IMR-90 (cell line): ENCODE results near the gene NCKAP5. TPM values are rescaled to one million over a fixed set of nuclear protein-coding genes. Genes with fewer than 3 reads are reported as not detected.

Experiments used
- ATAC-seq: fragments of 200-7000 bp; cut with Tn5 transposase; 2 replicates; pipeline ENCODE4 v1.9.1; 2020; ENCODE audit warnings: low read depth, mild to moderate bottlenecking, moderate library complexity
- BruUV-seq: library from RNA; stranded (reverse); fragments of 400-500 nt; replicated peaks from 2 replicates; lab custom pipeline; 2021; lab: Mats Ljungman, UMichigan
- CTCF ChIA-PET: fragments of 300-600 bp; formaldehyde crosslinking; extraction: SDS; loops from one replicate; lab custom pipeline; 2021; ENCODE audit warnings: antibody characterized with exemption; lab: Yijun Ruan, JAX
- POLR2A ChIA-PET: fragments of 300-600 bp; sonication (Branson Sonifier 250); formaldehyde crosslinking; loops from one replicate; lab custom pipeline; 2022; ENCODE audit warnings: antibody characterized with exemption; ENCODE audit not compliant: unreplicated experiment; lab: Charles Lee
- DNase-seq: peaks from one replicate; pipeline ENCODE4 v3.0.0; 2013
- H2AFZ ChIP-seq: replicated peaks from 2 replicates; pipeline ENCODE3; 2013; ENCODE audit warnings: low read length, mild to moderate bottlenecking; ENCODE audit not compliant: poor library complexity
- H2AK5ac ChIP-seq: 2 replicates; pipeline ENCODE4 v1.6.1; 2013; ENCODE audit warnings: low read depth, low read length, inconsistent platforms
- H2AK9ac ChIP-seq: replicated peaks from 2 replicates; pipeline ENCODE3; 2013; ENCODE audit warnings: mild to moderate bottlenecking, low read depth, low read length, moderate library complexity; ENCODE audit not compliant: poor library complexity
- H2BK120ac ChIP-seq: 2 replicates; pipeline ENCODE4 v1.6.1; 2013; ENCODE audit warnings: low read depth, low read length, inconsistent platforms
- H2BK15ac ChIP-seq: 3 replicates; pipeline ENCODE4 v1.6.1; 2013; ENCODE audit warnings: low read depth, low read length, inconsistent platforms
- H2BK20ac ChIP-seq: 2 replicates; pipeline ENCODE4 v1.6.1; 2013; ENCODE audit warnings: low read depth, mild to moderate bottlenecking, inconsistent platforms, low read length, moderate library complexity
- H2BK5ac ChIP-seq: 2 replicates; pipeline ENCODE4 v1.6.1; 2013; ENCODE audit warnings: mild to moderate bottlenecking, low read depth, low read length, inconsistent platforms; ENCODE audit not compliant: poor library complexity, severe bottlenecking
- H3K14ac ChIP-seq: replicated peaks from 2 replicates; pipeline ENCODE4 v1.6.1; 2013; ENCODE audit warnings: low read depth, low read length, inconsistent platforms
- H3K18ac ChIP-seq: 2 replicates; pipeline ENCODE4 v1.6.1; 2013; ENCODE audit warnings: low read depth, low read length, control low read depth
- H3K23ac ChIP-seq: 2 replicates; pipeline ENCODE4 v1.6.1; 2013; ENCODE audit warnings: low read depth, low read length, inconsistent platforms
- H3K27ac ChIP-seq: 2 replicates; pipeline ENCODE4 v1.5.1; 2013; ENCODE audit warnings: mild to moderate bottlenecking, control low read depth, low read length; ENCODE audit not compliant: insufficient read depth
- H3K27me3 ChIP-seq: 2 replicates; pipeline ENCODE4 v1.6.1; 2013; ENCODE audit warnings: low read length; ENCODE audit not compliant: control insufficient read depth, insufficient read depth
- H3K36me3 ChIP-seq: 2 replicates; pipeline ENCODE4 v1.6.1; 2013; ENCODE audit warnings: low read length, mixed read lengths; ENCODE audit not compliant: control insufficient read depth, insufficient read depth
- H3K4ac ChIP-seq: 2 replicates; pipeline ENCODE4 v1.6.1; 2013; ENCODE audit warnings: low read depth, low read length, inconsistent platforms
- H3K4me1 ChIP-seq: 2 replicates; pipeline ENCODE4 v1.6.1; 2013; ENCODE audit warnings: low read length, mixed read lengths; ENCODE audit not compliant: control insufficient read depth, insufficient read depth
- H3K4me2 ChIP-seq: 2 replicates; pipeline ENCODE4 v1.6.1; 2013; ENCODE audit warnings: low read depth, mild to moderate bottlenecking, control low read depth, low read length, moderate library complexity
- H3K4me3 ChIP-seq: 2 replicates; pipeline ENCODE4 v1.5.1; 2013; ENCODE audit warnings: low read depth, mild to moderate bottlenecking, control low read depth, low read length, moderate library complexity; ENCODE audit not compliant: insufficient read depth
- H3K56ac ChIP-seq: 2 replicates; pipeline ENCODE4 v1.6.1; 2013; ENCODE audit warnings: low read length, inconsistent platforms; ENCODE audit not compliant: insufficient read depth; ENCODE audit errors: extremely low read depth
- H3K79me1 ChIP-seq, 2 experiments: 2 replicates each; pipeline ENCODE4 v1.6.1; 2013; ENCODE audit warnings: low read length in 2 of 2, inconsistent platforms in 1 of 2, low read depth in 1 of 2
- H3K9ac ChIP-seq: 2 replicates; pipeline ENCODE4 v1.6.1; 2013; ENCODE audit warnings: low read depth, low read length, control low read depth
- H3K9me1 ChIP-seq: 2 replicates; pipeline ENCODE4 v1.6.1; 2013; ENCODE audit warnings: low read length, inconsistent platforms; ENCODE audit not compliant: insufficient read depth
- H3K9me3 ChIP-seq: 2 replicates; pipeline ENCODE4 v1.6.1; 2013; ENCODE audit warnings: low read length; ENCODE audit not compliant: control insufficient read depth, insufficient read depth
- H4K20me1 ChIP-seq: 2 replicates; pipeline ENCODE4 v1.6.1; 2013; ENCODE audit warnings: low read length, inconsistent platforms; ENCODE audit not compliant: insufficient read depth
- H4K5ac ChIP-seq: 2 replicates; pipeline ENCODE4 v1.6.1; 2013; ENCODE audit warnings: mild to moderate bottlenecking, low read depth, low read length, control low read depth
- H4K8ac ChIP-seq, 2 experiments: 2 replicates each; pipeline ENCODE4 v1.6.1; 2013; ENCODE audit warnings: low read depth in 2 of 2, low read length in 2 of 2, control low read depth in 1 of 2, inconsistent platforms in 1 of 2
- H4K91ac ChIP-seq: 2 replicates; pipeline ENCODE4 v1.6.1; 2013; ENCODE audit warnings: low read depth, low read length, inconsistent platforms; ENCODE audit not compliant: insufficient read depth
- ELK1 ChIP-seq: fragments of 150-350 bp; IDR thresholded peaks from 2 replicates; pipeline ENCODE4 v1.6.1; 2016; ENCODE audit warnings: low read depth, mild to moderate bottlenecking, low read length, moderate library complexity, borderline replicate concordance
- MAFK ChIP-seq: IDR thresholded peaks from 2 replicates; pipeline ENCODE4 v1.6.1; 2012; ENCODE audit warnings: low read depth, low read length, improper control_type of control experiment
- WGBS, 2 experiments: methylation state at CpG; one replicate each; pipeline versions ENCODE4 v1.1.5 to v1.1.7; 2013; ENCODE audit warnings: missing lambda C conversion rate in 2 of 2; ENCODE audit not compliant: insufficient read length in 1 of 2; ENCODE audit errors: extremely low coverage in 2 of 2; 5-methylcytosine and 5-hydroxymethylcytosine counted together
- dilution Hi-C: fragments of 300-500 bp; cut with HindIII; formaldehyde crosslinking; loops from one replicate; pipeline ENCODE4 v1.14.3; 2018; ENCODE audit warnings: low sequenced_read_pairs; ENCODE audit not compliant: unreplicated experiment
- in situ Hi-C: fragments of 300-500 bp; cut with MboI; formaldehyde crosslinking; loops from 3 replicates; pipeline ENCODE4 v1.14.3; 2019; ENCODE audit warnings: low sequenced_read_pairs, inconsistent platforms, mixed read lengths
- intact Hi-C: fragments of 100-400 bp; cut with micrococcal nuclease; formaldehyde crosslinking; loops from 2 replicates; pipeline ENCODE4 v1.10.0; 2022
- polyA plus RNA-seq, 3 experiments: library from polyadenylated mRNA; depleted of rRNA; stranded (reverse); fragments of >200 nt; gene quantifications; 2 replicates each; pipeline ENCODE4 v1.2.3, GENCODE V29; 2012; ENCODE audit warnings: low replicate concordance in 1 of 3
- total RNA-seq: library from RNA; depleted of rRNA; stranded (reverse); fragments of >200 nt; gene quantifications from 2 replicates; pipeline ENCODE4 v1.2.3, GENCODE V29; 2012

Gene NCKAP5
- total and polyA plus RNA-seq, 2 of the 4 experiments (the other 2 are of a cell fraction) = 2.7 to 3.9 TPM

GRCh38 chr2:132736059-132736458 lies 832.2 kb downstream of the NCKAP5 start:
- TF ChIP-seq ELK1 (no peak), MAFK (peak; percentile 59)

More at GRCh38 chr2:132736059-132736458, 832.2 kb downstream of the NCKAP5 start:
- Histone ChIP-seq H3K18ac (no peak overlapping the region), H4K5ac (no peak overlapping the region), H2AK5ac (no peak overlapping the region), H2BK15ac (no peak overlapping the region), H3K9me1 (no peaks in the 10 kb centered on the region; the same call in 1 of the 2 replicates), H4K20me1 (no peaks in the 10 kb centered on the region), H3K36me3 (peaks cover 5% of the 10 kb centered on the region; the same call in 1 of the 2 replicates), H3K9me3 (no peaks in the 10 kb centered on the region), H3K56ac (no peak overlapping the region), H4K91ac (no peak overlapping the region), H3K27ac (no peak overlapping the region), H3K23ac (no peak overlapping the region), H3K79me1 (0 out of 4 replicates have a peak, but pooled peaks cover 0 to 3% of the 10 kb centered on the region in 2 experiments), H3K27me3 (no peaks in the 10 kb centered on the region), H2BK120ac (no peak overlapping the region), H3K4me1 (0 out of 2 replicates have a peak, but pooled peaks cover 3% of the 10 kb centered on the region), H3K4ac (no peak overlapping the region), H4K8ac (no peak overlapping the region), H2BK5ac (no peak overlapping the region), H3K9ac (no peak overlapping the region), H3K4me3 (no peak overlapping the region), H2AFZ (no peak overlapping the region), H2AK9ac (no peak overlapping the region), H3K14ac (no peak overlapping the region), H2BK20ac (no peak overlapping the region), H3K4me2 (no peak overlapping the region)
- intact Hi-C loops (no loop called here), in situ Hi-C loops (no loop called here), dilution Hi-C loops (no loop called here)
- DNase-seq = no peak
- no CpG with 5 or more reads among the region's 1 CpG for WGBS, 2 experiments
- no TSS peak for BruUV-seq
- POLR2A ChIA-PET = no interaction called here
- ATAC-seq = no peak
- CTCF ChIA-PET = no interaction called here
